ENCODE data around the gene LRMDA.

DNA sequence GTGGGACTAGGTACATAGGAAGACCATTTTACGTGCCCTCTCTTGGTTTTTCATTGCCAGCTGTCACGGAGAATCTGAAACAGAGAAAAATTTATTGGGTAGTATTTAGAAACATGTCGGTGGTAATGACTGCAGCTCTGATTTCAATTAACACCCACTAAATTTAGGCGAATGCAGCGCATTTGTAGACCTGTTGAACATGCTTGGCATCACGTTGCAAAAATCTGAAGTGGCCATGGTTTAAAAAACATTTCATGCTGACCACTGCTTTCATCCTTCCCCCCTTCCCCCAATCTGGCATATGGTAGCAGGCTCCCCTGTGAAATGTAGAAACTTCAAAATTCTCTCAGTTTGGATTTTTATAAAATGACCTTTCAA lies 34.0 kb downstream of the LRMDA start:
- no peak for TF ChIP-seq HCFC1 (IDR thresholded peaks at IDR 0.05; ENCODE audit: low read length)
- TF ChIP-seq, protein P1, sequence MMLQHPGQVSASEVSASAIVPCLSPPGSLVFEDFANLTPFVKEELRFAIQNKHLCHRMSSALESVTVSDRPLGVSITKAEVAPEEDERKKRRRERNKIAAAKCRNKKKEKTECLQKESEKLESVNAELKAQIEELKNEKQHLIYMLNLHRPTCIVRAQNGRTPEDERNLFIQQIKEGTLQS (IDR thresholded peaks at IDR 0.05; ENCODE audit: borderline replicate concordance, extremely low read depth, low read depth, low read length), result no peak

Measured in GM12878 (cell line).